GM18505 (cell line): ENCODE results near the gene OR6B3.
"Not testable (repeated sequence)": the region's sequence is repeated elsewhere in the genome, so short reads cannot be mapped to it uniquely, and the experiment has no call there.

Experiments used
- ATAC-seq: cut with Tn5 transposase; IDR thresholded peaks from one replicate; pipeline ENCODE4 v1.9.1; 2021; ENCODE audit not compliant: unreplicated experiment
- POLR2A ChIP-seq: IDR thresholded peaks from 4 replicates; pipeline ENCODE4 v1.6.1; 2011; ENCODE audit warnings: borderline replicate concordance; ENCODE audit not compliant: insufficient read depth, insufficient read length; ENCODE audit errors: extremely low read depth

Gene OR6B3

GRCh38 chr2:240060977-240061591, 7.8 kb upstream of the OR6B3 start:
- ATAC-seq, result no peak
- no peak for TF ChIP-seq POLR2A

GRCh38 chr2:240056678-240057077, 3.4 kb upstream of the OR6B3 start:
- no peak for ATAC-seq
- no peak for TF ChIP-seq POLR2A

- ATAC-seq, result no peak
- no peak for TF ChIP-seq POLR2A
Measured at GRCh38 chr2:240055177-240055917, 2.0 kb upstream of the OR6B3 start.

- no peak for ATAC-seq
- no peak for TF ChIP-seq POLR2A
Measured at GRCh38 chr2:240052524-240052923, 797 bp downstream of the OR6B3 start.

- no peak for ATAC-seq
- no peak for TF ChIP-seq POLR2A
Measured at GRCh38 chr2:240051697-240052096, 1.6 kb downstream of the OR6B3 start.

GRCh38 chr2:240050278-240050677, 3.0 kb downstream of the OR6B3 start:
- no peak for ATAC-seq
- no peak for TF ChIP-seq POLR2A

GRCh38 chr2:240048237-240048636, 5.1 kb downstream of the OR6B3 start:
- TF ChIP-seq POLR2A, result no peak
- ATAC-seq, result no peak

- ATAC-seq, result no peak
- no peak for TF ChIP-seq POLR2A
Measured at GRCh38 chr2:240045098-240045497, 8.2 kb downstream of the OR6B3 start.

- ATAC-seq, result not testable (repeated sequence)
Measured at GRCh38 chr2:240044096-240044495, 9.2 kb downstream of the OR6B3 start.

GRCh38 chr2:240043279-240043989, 9.9 kb downstream of the OR6B3 start:
- TF ChIP-seq POLR2A, result no peak
- no peak for ATAC-seq

- ATAC-seq, result no peak
- TF ChIP-seq POLR2A, result no peak
Measured at GRCh38 chr2:240042740-240043139, 10.6 kb downstream of the OR6B3 start.

- ATAC-seq, result no peak
- no peak for TF ChIP-seq POLR2A
Measured at GRCh38 chr2:240041363-240041762, 12.0 kb downstream of the OR6B3 start.

GRCh38 chr2:240037358-240037757, 16.0 kb downstream of the OR6B3 start:
- ATAC-seq, result no peak
- no peak for TF ChIP-seq POLR2A

- no peak for ATAC-seq
- TF ChIP-seq POLR2A, result no peak
Measured at GRCh38 chr2:240033330-240033678, 20.0 kb downstream of the OR6B3 start.
